ENCODE data around the gene SPATA17.

SPATA17 gene

GRCh38 chr1:217703326-217703725 lies 72.2 kb downstream of the SPATA17 start:
- Histone ChIP-seq H3K4me2 (no peak overlapping the region), H3K4me1 (ENCODE audit: low read depth, poor library complexity, severe bottlenecking) (no peaks in the 10 kb centered on the region), H3K9ac (no peak overlapping the region), H3K27ac (no peak overlapping the region), H3K27me3 (ENCODE audit: insufficient read depth, low read depth) (no peaks in the 10 kb centered on the region), H3K4me3 (IDR thresholded peaks at IDR 0.05; ENCODE audit: insufficient read depth, low read depth, low read length) (no peak overlapping the region), H4K20me1 (ENCODE audit: insufficient read depth) (no peaks in the 10 kb centered on the region), H3K36me3 (ENCODE audit: insufficient read depth) (no peaks in the 10 kb centered on the region), H2AFZ (ENCODE audit: low read depth) (no peak overlapping the region), H3K79me2 (ENCODE audit: insufficient read depth, low read depth) (no peaks in the 10 kb centered on the region)
- no peak for TF ChIP-seq CTCF (conservative IDR thresholded peaks at IDR 0.05; ENCODE audit: low read depth, low read length)

DNA sequence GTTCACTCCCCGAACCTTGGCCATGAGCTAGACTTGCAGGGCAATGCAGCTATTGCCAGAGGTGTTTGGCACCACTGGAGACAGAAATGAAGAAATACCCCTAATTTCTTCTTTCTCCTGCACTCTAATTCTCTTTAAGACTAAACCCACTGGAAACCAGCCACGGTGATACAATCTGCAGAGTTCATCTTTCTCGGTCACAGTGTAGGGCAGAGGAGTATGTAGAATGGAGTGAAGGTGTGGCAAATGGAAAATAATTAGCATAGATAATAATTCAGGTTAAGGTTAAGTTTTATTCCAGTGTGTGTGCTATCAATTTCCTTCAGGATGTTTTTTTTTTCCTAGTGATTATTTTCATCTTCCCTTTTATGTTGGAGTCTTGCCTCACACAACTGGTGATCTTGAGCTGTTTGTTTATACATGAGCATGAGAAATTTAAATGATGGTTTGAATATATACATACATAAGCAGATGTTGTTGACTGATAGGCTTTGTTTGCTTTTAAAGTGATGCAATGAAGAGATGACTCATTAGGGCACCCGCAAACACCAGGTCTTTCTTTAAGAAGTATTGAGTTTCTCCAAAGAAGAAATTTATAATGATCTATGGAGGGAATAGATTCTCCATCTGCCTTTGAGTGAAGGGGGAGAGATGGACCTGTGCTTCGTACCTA lies 81.9 kb downstream of the SPATA17 start:
- TF ChIP-seq CTCF (conservative IDR thresholded peaks at IDR 0.05; ENCODE audit: low read depth, low read length), result no peak
- Histone ChIP-seq H3K4me2 (no peak overlapping the region), H3K36me3 (ENCODE audit: insufficient read depth) (no peaks in the 10 kb centered on the region), H3K9ac (no peak overlapping the region), H3K4me3 (IDR thresholded peaks at IDR 0.05; ENCODE audit: insufficient read depth, low read depth, low read length) (no peak overlapping the region), H3K27ac (no peak overlapping the region), H3K27me3 (ENCODE audit: insufficient read depth, low read depth) (no peaks in the 10 kb centered on the region), H4K20me1 (ENCODE audit: insufficient read depth) (no peaks in the 10 kb centered on the region), H3K79me2 (ENCODE audit: insufficient read depth, low read depth) (no peaks in the 10 kb centered on the region), H2AFZ (ENCODE audit: low read depth) (no peak overlapping the region), H3K4me1 (ENCODE audit: low read depth, poor library complexity, severe bottlenecking) (no peaks in the 10 kb centered on the region)

DNA sequence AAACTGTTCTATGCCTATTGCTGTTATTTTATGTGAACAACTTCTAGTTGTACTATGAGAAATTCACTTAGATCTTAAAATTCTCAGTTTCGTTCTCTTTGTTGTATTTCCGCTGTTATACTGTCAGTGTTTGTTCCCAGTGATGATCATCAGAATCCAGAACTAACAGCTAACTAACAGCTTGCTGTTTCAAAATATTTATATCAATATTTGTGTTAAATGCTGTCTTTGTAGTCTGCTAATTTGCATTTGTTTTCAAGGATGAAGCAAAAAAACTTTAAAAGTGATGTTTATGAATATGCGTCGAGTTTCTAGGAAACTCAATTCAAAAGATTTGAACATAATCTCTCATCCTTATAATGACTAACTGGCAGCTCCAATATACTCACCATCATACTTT lies 84.5 kb downstream of the SPATA17 start:
- Histone ChIP-seq H4K20me1 (ENCODE audit: insufficient read depth) (no peaks in the 10 kb centered on the region), H3K36me3 (ENCODE audit: insufficient read depth) (no peaks in the 10 kb centered on the region), H3K4me2 (no peak overlapping the region), H3K27me3 (ENCODE audit: insufficient read depth, low read depth) (no peaks in the 10 kb centered on the region), H3K4me3 (IDR thresholded peaks at IDR 0.05; ENCODE audit: insufficient read depth, low read depth, low read length) (no peak overlapping the region), H3K79me2 (ENCODE audit: insufficient read depth, low read depth) (no peaks in the 10 kb centered on the region), H3K9ac (no peak overlapping the region), H3K27ac (no peak overlapping the region), H2AFZ (ENCODE audit: low read depth) (no peak overlapping the region), H3K4me1 (ENCODE audit: low read depth, poor library complexity, severe bottlenecking) (peaks cover 5% of the 10 kb centered on the region)
- TF ChIP-seq CTCF (conservative IDR thresholded peaks at IDR 0.05; ENCODE audit: low read depth, low read length), result no peak

GRCh38 chr1:217717959-217718358 lies 86.8 kb downstream of the SPATA17 start:
- no peak overlapping the region for H2AFZ ChIP-seq (ENCODE audit: low read depth)
- H3K9ac ChIP-seq, result no peak overlapping the region
- no peaks in the 10 kb centered on the region for H4K20me1 ChIP-seq (ENCODE audit: insufficient read depth)
- no peak overlapping the region for H3K27ac ChIP-seq
- no peak for TF ChIP-seq CTCF (conservative IDR thresholded peaks at IDR 0.05; ENCODE audit: low read depth, low read length)
- H3K79me2 ChIP-seq (ENCODE audit: insufficient read depth, low read depth), result no peaks in the 10 kb centered on the region
- H3K4me3 ChIP-seq (IDR thresholded peaks at IDR 0.05; ENCODE audit: insufficient read depth, low read depth, low read length), result no peak overlapping the region
- H3K4me1 ChIP-seq (ENCODE audit: low read depth, poor library complexity, severe bottlenecking), result peaks cover 5% of the 10 kb centered on the region
- H3K36me3 ChIP-seq (ENCODE audit: insufficient read depth), result no peaks in the 10 kb centered on the region
- no peaks in the 10 kb centered on the region for H3K27me3 ChIP-seq (ENCODE audit: insufficient read depth, low read depth)
- H3K4me2 ChIP-seq, result no peak overlapping the region

Data from KMS-11 (cell line).